ENCODE results near the gene UBE2I.

DNA sequence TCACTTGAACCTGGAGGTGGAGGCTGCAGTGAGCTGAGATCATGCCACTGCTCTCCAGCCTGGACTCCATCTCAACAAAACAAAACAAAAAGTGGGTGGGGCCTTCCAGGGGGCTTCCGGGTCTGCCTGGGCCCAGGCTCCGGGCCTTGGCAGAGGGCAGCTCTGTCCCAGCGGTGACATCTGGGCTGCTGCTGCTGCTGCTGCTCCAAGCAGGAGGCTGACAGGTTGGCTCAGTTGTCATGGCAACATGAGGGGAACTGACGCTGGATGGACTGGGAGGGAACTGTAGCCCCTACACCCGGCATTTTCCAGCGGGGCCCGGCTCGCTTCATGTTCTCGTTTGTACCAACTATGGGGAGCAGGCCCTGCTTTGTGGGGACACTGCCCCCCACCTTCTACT is 28.1 kb downstream of the UBE2I start:
- TF ChIP-seq, protein P1, sequence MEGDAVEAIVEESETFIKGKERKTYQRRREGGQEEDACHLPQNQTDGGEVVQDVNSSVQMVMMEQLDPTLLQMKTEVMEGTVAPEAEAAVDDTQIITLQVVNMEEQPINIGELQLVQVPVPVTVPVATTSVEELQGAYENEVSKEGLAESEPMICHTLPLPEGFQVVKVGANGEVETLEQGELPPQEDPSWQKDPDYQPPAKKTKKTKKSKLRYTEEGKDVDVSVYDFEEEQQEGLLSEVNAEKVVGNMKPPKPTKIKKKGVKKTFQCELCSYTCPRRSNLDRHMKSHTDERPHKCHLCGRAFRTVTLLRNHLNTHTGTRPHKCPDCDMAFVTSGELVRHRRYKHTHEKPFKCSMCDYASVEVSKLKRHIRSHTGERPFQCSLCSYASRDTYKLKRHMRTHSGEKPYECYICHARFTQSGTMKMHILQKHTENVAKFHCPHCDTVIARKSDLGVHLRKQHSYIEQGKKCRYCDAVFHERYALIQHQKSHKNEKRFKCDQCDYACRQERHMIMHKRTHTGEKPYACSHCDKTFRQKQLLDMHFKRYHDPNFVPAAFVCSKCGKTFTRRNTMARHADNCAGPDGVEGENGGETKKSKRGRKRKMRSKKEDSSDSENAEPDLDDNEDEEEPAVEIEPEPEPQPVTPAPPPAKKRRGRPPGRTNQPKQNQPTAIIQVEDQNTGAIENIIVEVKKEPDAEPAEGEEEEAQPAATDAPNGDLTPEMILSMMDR (IDR thresholded peaks at IDR 0.05; ENCODE audit: borderline replicate concordance, extremely low read depth, low read length, poor library complexity, severe bottlenecking) = no peak
- no peak for TF ChIP-seq EZH2 (IDR thresholded peaks at IDR 0.05; ENCODE audit: borderline replicate concordance, low read depth, low read length, severe bottlenecking)
